HG02763 (cell line): ENCODE measurements around the gene SCYGR5.
"Not testable (repeated sequence)": the region's sequence is repeated elsewhere in the genome, so short reads cannot be mapped to it uniquely, and the experiment has no call there.

Source experiments
- ATAC-seq: cut with Tn5 transposase; IDR thresholded peaks from one replicate; pipeline ENCODE4 v1.9.1; 2021; ENCODE audit warnings: mild to moderate bottlenecking, moderate library complexity; ENCODE audit not compliant: unreplicated experiment

Gene SCYGR5

DNA sequence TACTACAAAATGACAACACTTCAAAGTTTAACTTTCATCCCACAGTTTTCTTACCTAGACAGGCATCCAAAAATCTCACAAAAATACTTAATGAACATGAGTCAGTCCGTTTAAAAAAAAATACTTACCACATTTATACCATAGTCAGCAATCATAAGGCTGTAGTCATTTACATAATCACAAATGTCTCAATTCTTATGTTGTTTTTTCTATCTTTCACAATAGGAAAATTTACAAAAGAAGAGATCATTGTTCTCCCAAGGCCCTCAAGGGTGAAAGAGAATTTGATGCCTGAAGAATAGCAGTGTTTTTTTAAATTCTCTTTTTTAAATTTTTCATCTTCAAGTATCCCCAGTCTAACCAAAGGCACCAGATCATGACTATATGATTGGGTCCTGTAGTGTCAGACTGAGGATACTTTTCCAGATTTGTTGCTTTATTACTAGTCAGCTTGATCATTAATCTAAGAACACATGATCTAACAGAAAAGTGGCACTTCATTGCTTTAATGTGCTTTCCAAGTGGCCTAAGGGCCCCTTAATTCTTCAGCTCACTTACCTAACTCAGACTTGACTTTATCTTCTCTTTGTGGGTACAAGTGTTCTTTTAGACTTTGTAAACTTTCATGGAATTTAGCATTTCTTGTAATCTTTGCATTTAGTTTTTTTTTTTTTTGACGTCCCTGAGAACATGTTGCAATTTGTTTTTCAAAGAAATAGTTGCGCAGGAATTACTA lies 4.7 kb downstream of the SCYGR5 start:
- ATAC-seq, result no peak

GRCh38 chr2:227673620-227674019 lies 7.0 kb downstream of the SCYGR5 start:
- not testable (repeated sequence) for ATAC-seq

GRCh38 chr2:227674485-227674884 lies 7.9 kb downstream of the SCYGR5 start:
- no peak for ATAC-seq

GRCh38 chr2:227677928-227678327 lies 11.3 kb downstream of the SCYGR5 start:
- no peak for ATAC-seq

- ATAC-seq, result no peak
These were observed 17.7 kb downstream of the SCYGR5 start for GRCh38 chr2:227684258-227684657.

DNA sequence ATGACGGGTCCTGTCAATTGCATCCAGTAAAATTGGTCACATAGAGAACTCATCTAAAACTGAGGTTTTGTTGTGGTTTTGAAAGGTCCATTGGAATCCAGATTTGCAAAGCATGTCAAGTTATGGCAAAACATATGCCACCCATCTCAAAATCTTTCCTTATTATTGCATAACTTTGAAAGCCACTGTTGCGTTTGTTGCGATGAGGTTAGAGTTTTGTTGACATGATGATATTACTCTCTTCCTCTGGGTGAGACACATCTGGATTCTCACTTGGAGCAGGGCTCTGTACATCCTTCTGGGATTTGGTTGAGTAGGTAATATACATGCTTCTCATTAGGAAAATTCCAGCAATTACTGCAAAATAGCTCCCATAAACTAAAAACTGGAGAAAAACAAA lies 20.6 kb downstream of the SCYGR5 start:
- ATAC-seq, result no peak

- ATAC-seq, result no peak
These were observed 30.5 kb downstream of the SCYGR5 start for GRCh38 chr2:227696990-227697679.

GRCh38 chr2:227701556-227701955 lies 35.0 kb downstream of the SCYGR5 start:
- ATAC-seq, result no peak

DNA sequence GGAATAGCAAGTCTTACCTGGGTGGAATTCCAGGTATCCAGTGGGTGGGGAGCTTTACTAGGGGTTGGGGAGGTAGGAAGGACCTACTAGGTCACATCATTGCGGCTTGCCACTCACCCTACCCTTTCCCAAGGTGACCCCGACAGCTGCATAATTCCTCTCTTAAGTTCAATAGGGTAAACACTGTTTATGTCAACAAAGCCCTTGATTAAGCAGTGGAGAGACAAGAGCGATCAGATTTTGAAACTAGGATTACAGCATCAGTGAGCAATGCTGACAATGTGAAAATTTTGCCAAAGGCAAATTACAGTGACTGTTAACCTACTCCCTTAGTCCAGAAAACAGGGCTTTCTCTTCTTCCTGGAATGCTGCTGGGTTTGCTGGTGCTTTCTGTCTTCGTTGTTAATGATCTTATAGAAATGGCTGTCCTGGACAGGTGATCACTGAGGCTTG lies 36.7 kb downstream of the SCYGR5 start:
- no peak for ATAC-seq

DNA sequence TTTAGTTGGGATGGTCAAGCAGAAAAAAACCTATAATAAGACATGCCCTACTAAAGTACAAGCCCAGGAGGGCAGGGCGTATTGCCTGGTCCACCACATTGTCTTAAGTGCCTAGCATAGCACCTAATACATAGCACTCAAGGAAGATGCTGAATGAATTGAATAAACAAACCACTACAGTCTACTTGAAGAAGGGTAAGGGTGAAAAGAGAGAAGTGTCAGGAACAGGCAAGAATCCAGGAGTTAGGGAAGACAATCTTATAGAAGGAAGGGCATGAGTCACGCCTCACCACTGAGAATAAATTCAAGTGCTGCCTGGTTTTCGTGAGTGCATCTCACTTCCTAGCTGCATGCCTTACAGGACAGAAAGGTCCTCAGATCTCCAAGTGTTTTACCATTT lies 37.4 kb downstream of the SCYGR5 start:
- ATAC-seq, result no peak

- no peak for ATAC-seq
These were observed 40.3 kb downstream of the SCYGR5 start for GRCh38 chr2:227706859-227707258.

GRCh38 chr2:227707390-227707789 lies 40.8 kb downstream of the SCYGR5 start:
- ATAC-seq, result no peak

- no peak for ATAC-seq
These were observed 44.4 kb downstream of the SCYGR5 start for GRCh38 chr2:227710986-227711385.

- ATAC-seq, result no peak
These were observed 46.7 kb downstream of the SCYGR5 start for GRCh38 chr2:227713291-227713690.

DNA sequence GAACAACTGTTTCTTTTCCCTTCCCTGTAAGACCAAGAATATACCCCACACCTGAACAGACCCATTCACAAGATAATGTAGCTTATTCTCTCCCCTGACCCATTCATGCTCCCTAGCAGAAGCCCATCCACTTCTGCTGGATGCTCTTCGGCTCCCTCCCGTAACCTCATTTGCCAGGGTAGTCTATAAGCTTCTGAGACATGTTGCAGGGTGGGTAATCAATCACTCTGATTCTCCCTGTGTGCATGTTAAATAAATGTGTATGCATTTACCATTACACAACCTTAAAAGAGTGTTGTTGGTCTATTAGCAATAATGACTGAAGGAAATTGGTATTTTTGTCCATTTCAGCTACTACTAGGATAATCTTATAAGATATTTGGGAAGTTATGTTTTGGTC lies 49.9 kb downstream of the SCYGR5 start:
- ATAC-seq, result no peak
